GM19239 (cell line): ENCODE data around the gene AP1AR.
"Not testable (repeated sequence)": the region's sequence is repeated elsewhere in the genome, so short reads cannot be mapped to it uniquely, and the experiment has no call there.

Experiments used
- DNase-seq: peaks from one replicate; pipeline ENCODE4 v3.0.0; 2011; ENCODE audit warnings: low spot score; ENCODE audit not compliant: insufficient read length
- FAIRE-seq: peaks from 2 replicates; lab custom pipeline; 2011; peaks lifted over from hg19 to GRCh38; lab: Jason Lieb, UNC

The AP1AR gene

GRCh38 chr4:112231779-112232713, at the start of gene AP1AR:
Gene AP1AR, plus strand, starts transcription at chr4:112231787. Its CDS starts 305 bp downstream, at chr4:112232092.
- DNase-seq: peak; percentile 56
- peak; percentile 93 for FAIRE-seq

GRCh38 chr4:112182604-112183003, 49.0 kb upstream of the AP1AR start:
- FAIRE-seq (no peak), DNase-seq (no peak)

GRCh38 chr4:112183252-112183651, 48.3 kb upstream of the AP1AR start:
- DNase-seq (no peak), FAIRE-seq (no peak)

- DNase-seq (no peak), FAIRE-seq (no peak)
Measured at GRCh38 chr4:112184438-112184837, 47.1 kb upstream of the AP1AR start.

- no peak for DNase-seq
- no peak for FAIRE-seq
Measured at GRCh38 chr4:112185334-112185733, 46.3 kb upstream of the AP1AR start.

GRCh38 chr4:112185740-112186670, 45.6 kb upstream of the AP1AR start:
- FAIRE-seq: peak; percentile 37
- no peak for DNase-seq

- FAIRE-seq (no peak), DNase-seq (no peak)
Measured at GRCh38 chr4:112189754-112190153, 41.8 kb upstream of the AP1AR start.

- no peak for FAIRE-seq
Measured at GRCh38 chr4:112190684-112191083, 40.9 kb upstream of the AP1AR start.

GRCh38 chr4:112196461-112196860, 35.1 kb upstream of the AP1AR start:
- DNase-seq (no peak), FAIRE-seq (no peak)

More at GRCh38 chr4:112190684-112191083, 40.9 kb upstream of the AP1AR start:
- DNase-seq: no peak

- FAIRE-seq (peak; percentile 49), DNase-seq (no peak)
Measured at GRCh38 chr4:112199041-112199440, 32.5 kb upstream of the AP1AR start.

GRCh38 chr4:112201915-112202505, 29.6 kb upstream of the AP1AR start:
- DNase-seq: no peak
- FAIRE-seq: no peak

- DNase-seq (no peak), FAIRE-seq (peak; percentile 45)
Measured at GRCh38 chr4:112203593-112203992, 28.0 kb upstream of the AP1AR start.

- FAIRE-seq (peak; percentile 60), DNase-seq (no peak)
Measured at GRCh38 chr4:112206431-112206830, 25.2 kb upstream of the AP1AR start.

- FAIRE-seq, DNase-seq: not testable (repeated sequence)
Measured at GRCh38 chr4:112208137-112209095, 23.2 kb upstream of the AP1AR start.

GRCh38 chr4:112210777-112211176, 20.8 kb upstream of the AP1AR start:
- DNase-seq (no peak), FAIRE-seq (no peak)

GRCh38 chr4:112213091-112213490, 18.5 kb upstream of the AP1AR start:
- peak; percentile 35 for FAIRE-seq
- no peak for DNase-seq

- FAIRE-seq: no peak
- DNase-seq: no peak
Measured at GRCh38 chr4:112213856-112214255, 17.7 kb upstream of the AP1AR start.

- FAIRE-seq (peak; percentile 79), DNase-seq (no peak)
Measured at GRCh38 chr4:112214390-112215264, 17.0 kb upstream of the AP1AR start.
